HAP-1 (cell line): Measurements from ENCODE around the gene MYDGF.
A peak's percentile ranks its signal among the peaks of the same experiment; 100 is the strongest.
"Not testable (repeated sequence)": the region's sequence is repeated elsewhere in the genome, so short reads cannot be mapped to it uniquely, and the experiment has no call there.

ENCODE experiments used
- DNase-seq, 2 experiments: peaks; one replicate each; pipeline ENCODE4 v3.0.0-alpha.2; 2016 to 2020; ENCODE audit warnings: low spot score in 2 of 2
- H3K27me3 ChIP-seq: fragments of 250-450 bp; sonication (Bioruptor Pico); 2 replicates; pipeline ENCODE4 v1.5.1; 2020; ENCODE audit warnings: low read depth, mild to moderate bottlenecking, moderate library complexity
- H3K36me3 ChIP-seq: fragments of 250-450 bp; sonication (Bioruptor Pico); replicated peaks from 2 replicates; pipeline ENCODE4 v1.5.1; 2020; ENCODE audit warnings: mild to moderate bottlenecking
- H3K4me1 ChIP-seq: fragments of 250-450 bp; sonication (Bioruptor Pico); 2 replicates; pipeline ENCODE4 v1.5.1; 2020; ENCODE audit warnings: mild to moderate bottlenecking
- H3K4me3 ChIP-seq: fragments of 250-450 bp; sonication (Bioruptor Pico); 2 replicates; pipeline ENCODE4 v1.5.1; 2020; ENCODE audit warnings: mild to moderate bottlenecking, moderate library complexity
- H3K9me3 ChIP-seq: fragments of 250-450 bp; sonication (Bioruptor Pico); 2 replicates; pipeline ENCODE4 v1.5.1; 2020; ENCODE audit warnings: mild to moderate bottlenecking, moderate library complexity
- in situ Hi-C: fragments of 300-500 bp; cut with MboI; formaldehyde crosslinking; loops from 3 replicates; pipeline ENCODE4 v1.14.3; 2020; ENCODE audit warnings: low sequenced_read_pairs, inconsistent platforms, mixed read lengths

Gene MYDGF

GRCh38 chr19:4669723-4670480, at the start of gene MYDGF:
Gene MYDGF, minus strand, starts transcription at chr19:4670342. Its CDS starts 8 bp downstream, at chr19:4670334.
- DNase-seq = peak; percentile 84 to 96
- H3K36me3 ChIP-seq = peaks cover 22% of the 10 kb centered on the region
- H3K27me3 ChIP-seq = no peaks in the 10 kb centered on the region
- in situ Hi-C loops = no loop called here
- peaks cover 11% of the 10 kb centered on the region for H3K4me1 ChIP-seq
- no peaks in the 10 kb centered on the region for H3K9me3 ChIP-seq
- H3K4me3 ChIP-seq = peak within 1 kb of the TSS; percentile 64

GRCh38 chr19:4719499-4719866, 49.3 kb upstream of the MYDGF start:
- H3K36me3 ChIP-seq = peaks cover 45% of the 10 kb centered on the region
- no peaks in the 10 kb centered on the region for H3K27me3 ChIP-seq
- no peaks in the 10 kb centered on the region; the same call in 1 of the 2 replicates for H3K4me1 ChIP-seq
- H3K4me3 ChIP-seq = no peak overlapping the region
- no peak for DNase-seq
- in situ Hi-C loops = no loop called here
- H3K9me3 ChIP-seq = no peaks in the 10 kb centered on the region

GRCh38 chr19:4717966-4718701, 48.0 kb upstream of the MYDGF start:
- H3K36me3 ChIP-seq = peaks cover 49% of the 10 kb centered on the region
- H3K4me1 ChIP-seq = no peaks in the 10 kb centered on the region; the same call in 1 of the 2 replicates
- no peaks in the 10 kb centered on the region for H3K9me3 ChIP-seq
- no peak for DNase-seq
- in situ Hi-C loops = no loop called here
- H3K4me3 ChIP-seq = no peak overlapping the region
- no peaks in the 10 kb centered on the region for H3K27me3 ChIP-seq

GRCh38 chr19:4717191-4717965, 47.2 kb upstream of the MYDGF start:
- H3K27me3 ChIP-seq = no peaks in the 10 kb centered on the region
- no peak for DNase-seq
- H3K4me1 ChIP-seq = no peaks in the 10 kb centered on the region; the same call in 1 of the 2 replicates
- in situ Hi-C loops = no loop called here
- peaks cover 57% of the 10 kb centered on the region for H3K36me3 ChIP-seq
- H3K9me3 ChIP-seq = no peaks in the 10 kb centered on the region
- H3K4me3 ChIP-seq = no peak overlapping the region

GRCh38 chr19:4715529-4716221, 45.5 kb upstream of the MYDGF start:
- Histone ChIP-seq H3K4me3 (no peak overlapping the region), H3K4me1 (no peaks in the 10 kb centered on the region), H3K9me3 (no peaks in the 10 kb centered on the region), H3K36me3 (peaks cover 63% of the 10 kb centered on the region), H3K27me3 (no peaks in the 10 kb centered on the region)
- DNase-seq = no peak
- in situ Hi-C loops = no loop called here

- H3K27me3 ChIP-seq, H3K4me3 ChIP-seq, H3K9me3 ChIP-seq, DNase-seq, H3K4me1 ChIP-seq, in situ Hi-C loops: not testable (repeated sequence)
- peaks cover 61% of the 10 kb centered on the region for H3K36me3 ChIP-seq
These were observed 45.0 kb upstream of the MYDGF start for GRCh38 chr19:4715178-4715528.

GRCh38 chr19:4714016-4714415, 43.9 kb upstream of the MYDGF start:
- H3K9me3 ChIP-seq = no peaks in the 10 kb centered on the region
- no peak overlapping the region for H3K4me3 ChIP-seq
- no peak for DNase-seq
- H3K36me3 ChIP-seq = peaks cover 57% of the 10 kb centered on the region
- H3K4me1 ChIP-seq = no peaks in the 10 kb centered on the region
- in situ Hi-C loops = no loop called here
- H3K27me3 ChIP-seq = no peaks in the 10 kb centered on the region

- in situ Hi-C loops = no loop called here
- H3K27me3 ChIP-seq = no peaks in the 10 kb centered on the region
- DNase-seq = no peak
- peaks cover 52% of the 10 kb centered on the region for H3K36me3 ChIP-seq
- no peaks in the 10 kb centered on the region for H3K9me3 ChIP-seq
- H3K4me3 ChIP-seq = no peak overlapping the region
- H3K4me1 ChIP-seq = no peaks in the 10 kb centered on the region
These were observed 43.3 kb upstream of the MYDGF start for GRCh38 chr19:4713384-4713951.

GRCh38 chr19:4712771-4713170, 42.6 kb upstream of the MYDGF start:
- DNase-seq = no peak
- Histone ChIP-seq H3K36me3 (peaks cover 46% of the 10 kb centered on the region), H3K27me3 (no peaks in the 10 kb centered on the region), H3K4me1 (no peaks in the 10 kb centered on the region), H3K9me3 (no peaks in the 10 kb centered on the region), H3K4me3 (no peak overlapping the region)
- in situ Hi-C loops = no loop called here

GRCh38 chr19:4711211-4711610, 41.1 kb upstream of the MYDGF start:
- Histone ChIP-seq H3K36me3 (peaks cover 40% of the 10 kb centered on the region), H3K4me1 (no peaks in the 10 kb centered on the region), H3K9me3 (no peaks in the 10 kb centered on the region), H3K27me3 (no peaks in the 10 kb centered on the region), H3K4me3 (no peak overlapping the region)
- in situ Hi-C loops = no loop called here
- no peak for DNase-seq

GRCh38 chr19:4710281-4710600, 40.1 kb upstream of the MYDGF start:
- H3K36me3 ChIP-seq = peaks cover 36% of the 10 kb centered on the region
- no peak overlapping the region for H3K4me3 ChIP-seq
- no peaks in the 10 kb centered on the region for H3K27me3 ChIP-seq
- H3K9me3 ChIP-seq = no peaks in the 10 kb centered on the region
- H3K4me1 ChIP-seq = no peaks in the 10 kb centered on the region
- no peak for DNase-seq
- in situ Hi-C loops = no loop called here

- H3K4me3 ChIP-seq = no peak overlapping the region
- peaks cover 37% of the 10 kb centered on the region for H3K36me3 ChIP-seq
- no peaks in the 10 kb centered on the region for H3K4me1 ChIP-seq
- no peaks in the 10 kb centered on the region for H3K27me3 ChIP-seq
- in situ Hi-C loops = no loop called here
- no peak for DNase-seq
- H3K9me3 ChIP-seq = no peaks in the 10 kb centered on the region
These were observed 39.5 kb upstream of the MYDGF start for GRCh38 chr19:4709440-4710280.
